Fibroblast of villous mesenchyme (primary cell): Measurements from ENCODE around the gene GFRA4. TPM values are rescaled to one million over a fixed set of nuclear protein-coding genes. Genes with fewer than 3 reads are reported as not detected.

Experiments used
- DNase-seq: peaks from one replicate; pipeline ENCODE4 v3.0.0-alpha.2; 2010; ENCODE audit warnings: low read depth
- H3K4me3 ChIP-seq: 2 replicates; pipeline ENCODE4 v1.5.1; 2011; ENCODE audit warnings: low read depth, mild to moderate bottlenecking, low read length
- CTCF ChIP-seq: IDR thresholded peaks from 2 replicates; pipeline ENCODE4 v1.5.1; 2012; ENCODE audit warnings: low read depth, mild to moderate bottlenecking, low read length; ENCODE audit not compliant: insufficient read depth
- total RNA-seq: library from RNA; depleted of rRNA; stranded (reverse); fragments of >200 nt; gene quantifications from 2 replicates; pipeline ENCODE4 v1.2.3, GENCODE V29; 2012

Gene GFRA4
- total RNA-seq, 1 donor = not detected

DNA sequence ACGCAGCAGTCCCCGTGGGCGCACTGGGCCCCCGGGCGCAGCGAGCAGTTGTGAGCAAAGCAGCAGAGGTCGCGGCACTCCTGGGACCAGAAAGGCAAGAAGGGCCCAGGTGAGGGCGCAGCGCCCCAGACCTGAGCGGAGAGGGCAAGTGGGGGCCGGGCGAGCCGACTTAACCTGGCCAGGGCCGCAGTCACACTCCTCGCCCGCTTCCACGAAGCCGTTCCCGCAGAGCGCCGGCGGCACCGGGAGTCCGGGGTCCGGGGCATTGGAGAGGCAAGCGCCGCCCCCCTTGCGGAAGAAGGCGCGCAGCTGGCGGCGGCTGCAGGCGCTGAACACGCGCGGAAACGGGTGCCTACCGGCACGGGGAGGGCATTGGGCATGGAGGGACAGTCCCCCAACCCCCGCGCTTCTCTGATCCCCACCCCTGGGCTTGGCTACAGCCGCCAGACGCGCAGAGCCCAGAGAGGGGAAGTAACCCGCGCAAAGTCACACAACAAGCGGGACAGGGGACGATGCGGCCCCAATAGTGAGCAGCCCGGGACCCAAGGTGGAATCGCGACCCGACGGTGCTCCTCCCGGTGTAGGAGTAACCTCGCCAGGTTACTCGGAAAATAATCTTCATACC lies 9.5 kb upstream of the GFRA4 start:
- DNase-seq = no peak
- H3K4me3 ChIP-seq = no peak overlapping the region
- TF ChIP-seq CTCF = no peak

GRCh38 chr20:3671986-3672546 lies 8.9 kb upstream of the GFRA4 start:
- no peak for DNase-seq
- no peak for TF ChIP-seq CTCF
- no peak overlapping the region for H3K4me3 ChIP-seq

DNA sequence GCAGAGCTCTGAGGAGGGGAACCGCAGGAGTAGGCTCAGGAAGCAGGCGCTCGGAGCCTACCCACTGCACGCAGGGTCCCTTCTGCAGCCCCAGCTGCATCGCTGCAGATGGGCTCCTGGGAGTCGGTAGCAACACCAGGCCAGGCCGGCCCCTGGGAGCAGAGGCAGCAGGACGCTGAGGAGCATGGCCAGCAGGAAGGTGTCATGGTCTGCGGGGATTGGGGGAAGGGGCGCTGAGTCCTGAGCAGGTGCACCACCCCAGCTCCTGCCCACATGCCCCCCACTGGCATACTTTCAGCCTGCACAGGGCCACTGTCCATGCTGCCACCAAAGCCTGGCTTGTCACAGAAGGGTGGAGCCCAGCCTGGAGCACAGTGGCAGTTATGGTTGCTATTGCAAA lies 7.7 kb upstream of the GFRA4 start:
- H3K4me3 ChIP-seq = no peak overlapping the region
- no peak for TF ChIP-seq CTCF
- no peak for DNase-seq

DNA sequence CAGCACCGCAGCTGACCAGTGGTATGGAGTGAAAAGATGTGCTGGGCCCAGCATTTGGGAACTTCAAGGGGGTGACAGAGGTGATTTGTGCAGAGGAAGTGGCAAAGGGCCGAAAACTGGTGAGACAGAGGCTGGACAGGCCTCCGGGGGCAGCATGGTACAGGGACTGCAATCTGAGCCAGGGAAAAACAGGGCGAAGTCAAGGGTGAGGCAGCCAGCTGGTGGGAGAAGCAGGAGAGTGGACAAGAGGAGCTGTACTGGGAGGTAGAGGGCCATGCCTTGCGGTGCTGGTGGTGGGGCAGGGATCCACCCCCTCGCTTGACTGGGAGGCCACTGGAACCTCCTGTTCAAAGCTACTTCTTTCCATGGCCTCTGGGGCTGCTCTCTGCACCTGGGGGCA lies 7.3 kb upstream of the GFRA4 start:
- TF ChIP-seq CTCF = peak; percentile 18
- H3K4me3 ChIP-seq = no peak overlapping the region
- DNase-seq = no peak

DNA sequence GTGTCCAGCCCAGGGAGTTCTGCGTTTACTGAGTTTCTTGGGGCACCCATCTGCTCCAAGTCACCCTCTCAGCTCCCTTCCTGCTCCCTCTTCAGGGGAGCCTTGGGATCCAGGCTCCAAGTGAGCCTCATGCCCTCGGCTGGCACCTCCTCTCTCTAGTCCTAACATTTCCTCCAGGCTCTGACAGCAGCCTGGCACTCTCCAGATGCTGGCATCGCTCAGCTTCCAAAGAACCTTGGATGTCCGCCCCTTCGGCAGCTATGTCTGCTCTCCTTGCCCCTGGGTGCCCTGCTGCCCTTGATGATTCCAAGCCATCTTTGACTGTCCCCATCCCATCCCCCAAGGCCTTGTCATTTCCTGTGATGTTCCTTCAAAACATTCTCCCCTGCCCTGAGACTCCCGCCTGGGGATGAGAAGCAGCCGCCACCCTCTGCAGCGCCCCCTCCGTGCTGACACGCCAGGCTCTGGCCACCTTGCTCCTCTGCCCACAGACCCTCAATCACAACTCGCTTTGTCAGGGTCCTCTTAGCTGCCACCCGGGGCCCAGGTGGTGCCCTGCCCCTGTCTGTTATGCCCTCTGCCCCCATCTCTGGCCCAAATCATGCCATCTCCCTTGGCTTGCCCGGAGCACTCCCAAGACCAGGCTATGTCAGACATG lies 6.6 kb upstream of the GFRA4 start:
- no peak for DNase-seq
- no peak for TF ChIP-seq CTCF
- H3K4me3 ChIP-seq = no peak overlapping the region

GRCh38 chr20:3667434-3668037 lies 4.3 kb upstream of the GFRA4 start:
- no peak for DNase-seq
- no peak overlapping the region for H3K4me3 ChIP-seq
- no peak for TF ChIP-seq CTCF
